ENCODE data around the gene ERC1. TPM values are rescaled to one million over a fixed set of nuclear protein-coding genes. Genes with fewer than 3 reads are reported as not detected.

Gene ERC1
- total RNA-seq, 1 experiment from 2014 or later = 40.4 TPM

GRCh38 chr12:976644-977043, 14.4 kb upstream of the ERC1 start:
- CTCF ChIA-PET = no interaction called here
- no peak for ATAC-seq
- Histone ChIP-seq H3K4me1 (ENCODE audit: control insufficient read depth, insufficient read depth, low read length) (no peaks in the 10 kb centered on the region), H3K27ac (ENCODE audit: low read length) (no peak overlapping the region), H3K9me3 (ENCODE audit: control insufficient read depth, insufficient read depth, low read depth, low read length) (no peaks in the 10 kb centered on the region), H3K27me3 (ENCODE audit: control insufficient read depth, insufficient read depth, low read length) (no peaks in the 10 kb centered on the region), H3K36me3 (ENCODE audit: control insufficient read depth, insufficient read depth, low read length) (no peaks in the 10 kb centered on the region), H3K4me3 (ENCODE audit: low read depth in 2 of 2, low read length in 2 of 2) (no peak overlapping the region)
- DNase-seq (ENCODE audit: low read depth, low spot score) = no peak
- POLR2A ChIA-PET = no interaction called here
- BruUV-seq (replicated peaks) = no TSS peak
- in situ Hi-C loops (cut with HindIII; ENCODE audit: low pct_unique_long_range_greater_than_20kb, low sequenced_read_pairs) (no loop called here), intact Hi-C loops (cut with micrococcal nuclease; ENCODE audit: unreplicated experiment) (no loop called here)
- TF ChIP-seq SIN3A (IDR thresholded peaks at IDR 0.05; ENCODE audit: borderline replicate concordance, insufficient read depth, low read depth, low read length) = no peak
- TF ChIP-seq, protein P1, sequence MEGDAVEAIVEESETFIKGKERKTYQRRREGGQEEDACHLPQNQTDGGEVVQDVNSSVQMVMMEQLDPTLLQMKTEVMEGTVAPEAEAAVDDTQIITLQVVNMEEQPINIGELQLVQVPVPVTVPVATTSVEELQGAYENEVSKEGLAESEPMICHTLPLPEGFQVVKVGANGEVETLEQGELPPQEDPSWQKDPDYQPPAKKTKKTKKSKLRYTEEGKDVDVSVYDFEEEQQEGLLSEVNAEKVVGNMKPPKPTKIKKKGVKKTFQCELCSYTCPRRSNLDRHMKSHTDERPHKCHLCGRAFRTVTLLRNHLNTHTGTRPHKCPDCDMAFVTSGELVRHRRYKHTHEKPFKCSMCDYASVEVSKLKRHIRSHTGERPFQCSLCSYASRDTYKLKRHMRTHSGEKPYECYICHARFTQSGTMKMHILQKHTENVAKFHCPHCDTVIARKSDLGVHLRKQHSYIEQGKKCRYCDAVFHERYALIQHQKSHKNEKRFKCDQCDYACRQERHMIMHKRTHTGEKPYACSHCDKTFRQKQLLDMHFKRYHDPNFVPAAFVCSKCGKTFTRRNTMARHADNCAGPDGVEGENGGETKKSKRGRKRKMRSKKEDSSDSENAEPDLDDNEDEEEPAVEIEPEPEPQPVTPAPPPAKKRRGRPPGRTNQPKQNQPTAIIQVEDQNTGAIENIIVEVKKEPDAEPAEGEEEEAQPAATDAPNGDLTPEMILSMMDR (IDR thresholded peaks at IDR 0.05) = no peak
- TF ChIP-seq TCF7L2 (IDR thresholded peaks at IDR 0.05; ENCODE audit: low read depth, low read length) = no peak
- no peak for TF ChIP-seq REST (IDR thresholded peaks at IDR 0.05; ENCODE audit: insufficient read depth in 1 of 2, low read depth in 2 of 2, low read length in 1 of 2)
- no peak for TF ChIP-seq POLR2AphosphoS5 (IDR thresholded peaks at IDR 0.05; ENCODE audit: low read depth, low read length)

DNA sequence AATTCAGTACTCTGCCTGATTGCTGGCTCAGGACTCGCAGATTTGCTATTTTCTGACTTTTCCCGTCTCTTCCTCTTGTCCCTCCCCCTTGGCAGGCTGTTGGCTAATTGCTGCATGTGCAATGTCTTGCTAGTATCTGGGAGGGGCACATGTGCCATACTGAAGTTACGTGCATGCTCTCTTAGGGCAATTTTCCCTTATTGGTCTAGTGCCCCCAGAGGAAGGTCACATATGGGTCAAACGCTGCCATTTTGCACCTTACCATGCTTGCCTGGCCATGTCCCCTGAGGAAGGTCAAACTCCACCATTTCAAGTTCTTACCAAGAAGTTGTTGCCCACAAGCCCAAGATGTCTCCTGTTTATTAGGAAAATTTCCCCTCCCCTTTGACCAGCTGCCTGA, 13.9 kb upstream of the ERC1 start:
- DNase-seq (ENCODE audit: low read depth, low spot score) (no peak), ATAC-seq (no peak)
- no peak for TF ChIP-seq SIN3A (IDR thresholded peaks at IDR 0.05; ENCODE audit: borderline replicate concordance, insufficient read depth, low read depth, low read length)
- TF ChIP-seq, protein P1 (IDR thresholded peaks at IDR 0.05) = no peak
- no peak for TF ChIP-seq POLR2AphosphoS5 (IDR thresholded peaks at IDR 0.05; ENCODE audit: low read depth, low read length)
- TF ChIP-seq TCF7L2 (IDR thresholded peaks at IDR 0.05; ENCODE audit: low read depth, low read length) = no peak
- TF ChIP-seq REST (IDR thresholded peaks at IDR 0.05; ENCODE audit: insufficient read depth in 1 of 2, low read depth in 2 of 2, low read length in 1 of 2) = no peak
- no peaks in the 10 kb centered on the region for H3K9me3 ChIP-seq (ENCODE audit: control insufficient read depth, insufficient read depth, low read depth, low read length)
- CTCF ChIA-PET = no interaction called here
- no TSS peak for BruUV-seq (replicated peaks)
- no peak overlapping the region for H3K4me3 ChIP-seq (ENCODE audit: low read depth in 2 of 2, low read length in 2 of 2)
- POLR2A ChIA-PET = no interaction called here
- H3K27ac ChIP-seq (ENCODE audit: low read length) = no peak overlapping the region
- intact Hi-C loops (cut with micrococcal nuclease; ENCODE audit: unreplicated experiment) = no loop called here
- H3K27me3 ChIP-seq (ENCODE audit: control insufficient read depth, insufficient read depth, low read length) = no peaks in the 10 kb centered on the region
- no peaks in the 10 kb centered on the region for H3K36me3 ChIP-seq (ENCODE audit: control insufficient read depth, insufficient read depth, low read length)
- in situ Hi-C loops (cut with HindIII; ENCODE audit: low pct_unique_long_range_greater_than_20kb, low sequenced_read_pairs) = no loop called here
- H3K4me1 ChIP-seq (ENCODE audit: control insufficient read depth, insufficient read depth, low read length) = no peaks in the 10 kb centered on the region
